ENCODE results near the gene DAP. TPM values are rescaled to one million over a fixed set of nuclear protein-coding genes. Genes with fewer than 3 reads are reported as not detected.

The DAP gene
- total and polyA plus RNA-seq, 7 donors, result 25.7 to 131 (median 38.5) TPM

- no peak for DNase-seq
- H3K27me3 ChIP-seq, result no peaks in the 10 kb centered on the region
- TF ChIP-seq POLR2AphosphoS5 (IDR thresholded peaks at IDR 0.05), result no peak
- H3K9me3 ChIP-seq, result no peaks in the 10 kb centered on the region
- intact Hi-C loops (cut with DNase I), result no loop called here
- 82 to 87% methylated on average over 14 of the region's 14 CpGs for WGBS, 2 donors
- H3K4me3 ChIP-seq, result no peak overlapping the region
- peaks cover 0 to 28% (median 13%) of the 10 kb centered on the region in 4 donors for H3K36me3 ChIP-seq
- no peaks in the 10 kb centered on the region for H3K4me1 ChIP-seq
- H3K27ac ChIP-seq, result no peak overlapping the region
Measured at GRCh38 chr5:10675177-10675700, 85.8 kb downstream of the DAP start.

GRCh38 chr5:10674582-10674981, 86.5 kb downstream of the DAP start:
- TF ChIP-seq POLR2A (IDR thresholded peaks at IDR 0.05), result no peak
- no peak for TF ChIP-seq CTCF (IDR thresholded peaks at IDR 0.05)
- no peak for TF ChIP-seq POLR2AphosphoS5 (IDR thresholded peaks at IDR 0.05)
- no peak for TF ChIP-seq EP300 (IDR thresholded peaks at IDR 0.05)
- DNase-seq, result no peak
- 48 to 65% methylated on average over 6 of the region's 6 CpGs for WGBS, 2 donors
- H3K4me1 ChIP-seq, result no peaks in the 10 kb centered on the region
- no peaks in the 10 kb centered on the region for H3K27me3 ChIP-seq
- no peak overlapping the region for H3K4me3 ChIP-seq
- H3K27ac ChIP-seq, result no peak overlapping the region
- intact Hi-C loops (cut with DNase I), result no loop called here
- no peaks in the 10 kb centered on the region for H3K9me3 ChIP-seq
- peaks cover 0 to 21% (median 7%) of the 10 kb centered on the region in 4 donors for H3K36me3 ChIP-seq

- 83 to 90% methylated on average over 11 of the region's 11 CpGs for WGBS, 2 donors
- no peak overlapping the region for H3K27ac ChIP-seq
- DNase-seq, result no peak
- intact Hi-C loops (cut with DNase I), result no loop called here
- no peak overlapping the region for H3K4me3 ChIP-seq
- H3K4me1 ChIP-seq, result no peaks in the 10 kb centered on the region
- TF ChIP-seq CTCF (IDR thresholded peaks at IDR 0.05) (no peak), POLR2AphosphoS5 (IDR thresholded peaks at IDR 0.05) (no peak), POLR2A (IDR thresholded peaks at IDR 0.05) (no peak), EP300 (IDR thresholded peaks at IDR 0.05) (no peak)
- H3K36me3 ChIP-seq, result peaks cover 0 to 17% (median 4%) of the 10 kb centered on the region in 4 donors
- H3K9me3 ChIP-seq, result no peaks in the 10 kb centered on the region
- no peaks in the 10 kb centered on the region for H3K27me3 ChIP-seq
Measured at GRCh38 chr5:10674096-10674495, 86.9 kb downstream of the DAP start.

- no peak for TF ChIP-seq POLR2AphosphoS5 (IDR thresholded peaks at IDR 0.05)
- no peak for TF ChIP-seq CTCF (IDR thresholded peaks at IDR 0.05)
- TF ChIP-seq POLR2A (IDR thresholded peaks at IDR 0.05), result no peak
- TF ChIP-seq EP300 (IDR thresholded peaks at IDR 0.05), result no peak
- H3K27ac ChIP-seq, result no peak overlapping the region
- H3K4me3 ChIP-seq, result no peak overlapping the region
- intact Hi-C loops (cut with DNase I), result no loop called here
- no peak for DNase-seq
- H3K9me3 ChIP-seq, result no peaks in the 10 kb centered on the region
- no peaks in the 10 kb centered on the region for H3K4me1 ChIP-seq
- peaks cover 0 to 10% (median 2%) of the 10 kb centered on the region in 4 donors for H3K36me3 ChIP-seq
- H3K27me3 ChIP-seq, result no peaks in the 10 kb centered on the region
- WGBS, 2 donors, result 63 to 82% methylated on average over 9 of the region's 9 CpGs
Measured at GRCh38 chr5:10673407-10673806, 87.6 kb downstream of the DAP start.

- Histone ChIP-seq H3K36me3 (peaks cover 0 to 6% (median 0%) of the 10 kb centered on the region in 4 donors), H3K4me3 (no peak overlapping the region), H3K27me3 (no peaks in the 10 kb centered on the region), H3K9me3 (no peaks in the 10 kb centered on the region), H3K4me1 (no peaks in the 10 kb centered on the region), H3K27ac (no peak overlapping the region)
- TF ChIP-seq CTCF (IDR thresholded peaks at IDR 0.05) (no peak), POLR2A (IDR thresholded peaks at IDR 0.05) (no peak), POLR2AphosphoS5 (IDR thresholded peaks at IDR 0.05) (no peak), EP300 (IDR thresholded peaks at IDR 0.05) (no peak)
- intact Hi-C loops (cut with DNase I), result no loop called here
- 85% methylated on average over 8 of the region's 8 CpGs for WGBS, 2 donors
- no peak for DNase-seq
Measured at GRCh38 chr5:10673017-10673389, 88.0 kb downstream of the DAP start.
